ENCODE measurements around the gene LYG1. TPM values are rescaled to one million over a fixed set of nuclear protein-coding genes. Genes with fewer than 3 reads are reported as not detected.

Gene LYG1
- polyA plus RNA-seq, 2 of the 4 experiments (the other 2 are of a cell fraction), result 3.2 to 4.0 TPM

DNA sequence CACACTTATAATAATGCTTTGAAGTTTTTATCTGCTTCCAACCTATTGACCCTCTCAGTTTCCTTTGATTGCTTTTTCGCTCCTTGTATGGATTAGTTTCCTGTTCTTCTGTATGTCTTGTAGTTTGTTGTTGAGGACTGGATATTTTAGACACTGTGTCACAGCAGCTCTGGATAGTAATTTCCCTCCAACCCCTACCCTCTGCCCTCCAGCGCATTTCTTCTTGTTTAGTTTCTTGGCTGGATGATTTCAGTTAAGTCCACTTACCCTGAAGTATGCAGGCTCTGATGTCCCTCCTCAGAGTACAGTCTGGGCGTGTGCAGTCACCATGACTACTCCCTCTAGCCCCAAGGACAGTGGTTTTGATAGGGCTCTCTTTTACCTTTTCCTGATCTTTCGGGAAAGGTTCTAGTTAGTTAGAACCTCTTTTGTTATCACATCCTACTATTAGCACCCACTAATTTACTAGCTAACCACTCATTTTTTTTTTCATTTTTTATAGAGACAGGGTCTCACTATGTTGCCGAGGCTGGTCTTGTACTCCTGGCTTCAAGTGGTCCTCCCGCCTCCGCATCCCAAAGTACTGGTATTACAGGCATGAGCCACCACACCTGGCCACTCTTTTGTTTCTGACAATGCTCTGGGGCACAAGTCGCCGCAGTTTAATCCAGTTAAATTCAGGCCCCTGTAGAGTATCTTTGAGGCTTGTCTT, 16.3 kb upstream of the LYG1 start:
- no peak overlapping the region for H3K4me2 ChIP-seq
- WGBS (ENCODE audit: missing lambda C conversion rate), result 86% methylated on average over 9 of the region's 9 CpGs
- ChIA-PET POLR2A (no interaction called here), CTCF (no interaction called here)
- ATAC-seq (no peak), FAIRE-seq (no peak), DNase-seq (ENCODE audit: low read depth in 1 of 2, low spot score in 1 of 2) (no peak)
- TF ChIP-seq NPAS2 (CRISPR knock-in tag; IDR thresholded peaks at IDR 0.05; ENCODE audit: borderline replicate concordance) (no peak), RFX5 (IDR thresholded peaks at IDR 0.05) (no peak), HOXB13 (CRISPR knock-in tag; IDR thresholded peaks at IDR 0.05; ENCODE audit: low read depth) (no peak), BHLHE40 (IDR thresholded peaks at IDR 0.05; ENCODE audit: low read depth, low read length) (no peak), TP53 (CRISPR knock-in tag; IDR thresholded peaks at IDR 0.05) (no peak), HDAC2 (IDR thresholded peaks at IDR 0.05) (no peak), RNF2 (IDR thresholded peaks at IDR 0.05; ENCODE audit: borderline replicate concordance, low read depth) (no peak), RCOR1 (IDR thresholded peaks at IDR 0.05; ENCODE audit: low read depth, low read length) (no peak), FOXS1 (CRISPR knock-in tag; IDR thresholded peaks at IDR 0.05) (no peak)
- TF ChIP-seq, protein P1, sequence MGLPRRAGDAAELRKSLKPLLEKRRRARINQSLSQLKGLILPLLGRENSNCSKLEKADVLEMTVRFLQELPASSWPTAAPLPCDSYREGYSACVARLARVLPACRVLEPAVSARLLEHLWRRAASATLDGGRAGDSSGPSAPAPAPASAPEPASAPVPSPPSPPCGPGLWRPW (IDR thresholded peaks at IDR 0.05), result no peak
- TF ChIP-seq, protein P2, sequence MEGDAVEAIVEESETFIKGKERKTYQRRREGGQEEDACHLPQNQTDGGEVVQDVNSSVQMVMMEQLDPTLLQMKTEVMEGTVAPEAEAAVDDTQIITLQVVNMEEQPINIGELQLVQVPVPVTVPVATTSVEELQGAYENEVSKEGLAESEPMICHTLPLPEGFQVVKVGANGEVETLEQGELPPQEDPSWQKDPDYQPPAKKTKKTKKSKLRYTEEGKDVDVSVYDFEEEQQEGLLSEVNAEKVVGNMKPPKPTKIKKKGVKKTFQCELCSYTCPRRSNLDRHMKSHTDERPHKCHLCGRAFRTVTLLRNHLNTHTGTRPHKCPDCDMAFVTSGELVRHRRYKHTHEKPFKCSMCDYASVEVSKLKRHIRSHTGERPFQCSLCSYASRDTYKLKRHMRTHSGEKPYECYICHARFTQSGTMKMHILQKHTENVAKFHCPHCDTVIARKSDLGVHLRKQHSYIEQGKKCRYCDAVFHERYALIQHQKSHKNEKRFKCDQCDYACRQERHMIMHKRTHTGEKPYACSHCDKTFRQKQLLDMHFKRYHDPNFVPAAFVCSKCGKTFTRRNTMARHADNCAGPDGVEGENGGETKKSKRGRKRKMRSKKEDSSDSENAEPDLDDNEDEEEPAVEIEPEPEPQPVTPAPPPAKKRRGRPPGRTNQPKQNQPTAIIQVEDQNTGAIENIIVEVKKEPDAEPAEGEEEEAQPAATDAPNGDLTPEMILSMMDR (IDR thresholded peaks at IDR 0.05), result no peak
- TF ChIP-seq, protein P3, sequence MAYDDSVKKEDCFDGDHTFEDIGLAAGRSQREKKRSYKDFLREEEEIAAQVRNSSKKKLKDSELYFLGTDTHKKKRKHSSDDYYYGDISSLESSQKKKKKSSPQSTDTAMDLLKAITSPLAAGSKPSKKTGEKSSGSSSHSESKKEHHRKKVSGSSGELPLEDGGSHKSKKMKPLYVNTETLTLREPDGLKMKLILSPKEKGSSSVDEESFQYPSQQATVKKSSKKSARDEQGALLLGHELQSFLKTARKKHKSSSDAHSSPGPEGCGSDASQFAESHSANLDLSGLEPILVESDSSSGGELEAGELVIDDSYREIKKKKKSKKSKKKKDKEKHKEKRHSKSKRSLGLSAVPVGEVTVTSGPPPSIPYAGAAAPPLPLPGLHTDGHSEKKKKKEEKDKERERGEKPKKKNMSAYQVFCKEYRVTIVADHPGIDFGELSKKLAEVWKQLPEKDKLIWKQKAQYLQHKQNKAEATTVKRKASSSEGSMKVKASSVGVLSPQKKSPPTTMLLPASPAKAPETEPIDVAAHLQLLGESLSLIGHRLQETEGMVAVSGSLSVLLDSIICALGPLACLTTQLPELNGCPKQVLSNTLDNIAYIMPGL (CRISPR knock-in tag; IDR thresholded peaks at IDR 0.05; ENCODE audit: borderline replicate concordance), result no peak
- TF ChIP-seq, protein P4, sequence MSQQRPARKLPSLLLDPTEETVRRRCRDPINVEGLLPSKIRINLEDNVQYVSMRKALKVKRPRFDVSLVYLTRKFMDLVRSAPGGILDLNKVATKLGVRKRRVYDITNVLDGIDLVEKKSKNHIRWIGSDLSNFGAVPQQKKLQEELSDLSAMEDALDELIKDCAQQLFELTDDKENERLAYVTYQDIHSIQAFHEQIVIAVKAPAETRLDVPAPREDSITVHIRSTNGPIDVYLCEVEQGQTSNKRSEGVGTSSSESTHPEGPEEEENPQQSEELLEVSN (IDR thresholded peaks at IDR 0.05; ENCODE audit: borderline replicate concordance, low read depth), result no peak
- no peaks in the 10 kb centered on the region for H3K4me1 ChIP-seq
- H3K9me3 ChIP-seq, result no peaks in the 10 kb centered on the region
- no peak overlapping the region for H3K4me3 ChIP-seq
- H3K27ac ChIP-seq, result no peak overlapping the region

DNA sequence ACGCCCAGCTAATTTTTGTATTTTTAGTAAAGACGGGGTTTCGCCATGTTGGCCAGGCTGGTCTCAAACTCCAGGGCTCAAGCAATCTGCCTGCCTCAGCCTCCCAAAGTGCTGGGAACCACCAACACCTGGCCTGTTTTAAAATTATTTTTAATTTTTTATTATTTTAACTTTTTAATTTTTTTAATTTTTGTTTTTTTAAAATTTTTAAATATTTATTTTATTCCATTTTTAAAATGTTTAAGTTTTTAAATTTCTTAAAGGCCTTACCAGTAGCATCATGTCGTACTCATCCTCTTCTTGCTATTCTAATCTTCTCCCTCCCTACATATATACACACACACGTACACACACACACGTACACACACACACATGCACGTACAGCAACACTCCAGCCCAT, 1.4 kb downstream of the LYG1 start:
- H3K27ac ChIP-seq, result no peak overlapping the region
- 96% methylated on average over 7 of the region's 7 CpGs for WGBS (ENCODE audit: missing lambda C conversion rate)
- POLR2A ChIA-PET, result no interaction called here
- CTCF ChIA-PET, result interaction anchor here (0.7 kb wide), 1 partner anchor 25 kb away, joined by 3 read pairs; no protein-coding TSS in a partner anchor
- no peak for DNase-seq (ENCODE audit: low read depth in 1 of 2, low spot score in 1 of 2)
- H3K4me1 ChIP-seq, result no peaks in the 10 kb centered on the region
- TF ChIP-seq TP53 (CRISPR knock-in tag; IDR thresholded peaks at IDR 0.05) (no peak), KDM1A (IDR thresholded peaks at IDR 0.05; ENCODE audit: low read depth) (no peak)
- H3K9me3 ChIP-seq, result no peaks in the 10 kb centered on the region
- no peak overlapping the region for H3K4me2 ChIP-seq
- no peak for ATAC-seq
- H3K4me3 ChIP-seq, result no peak overlapping the region
- FAIRE-seq, result no peak

DNA sequence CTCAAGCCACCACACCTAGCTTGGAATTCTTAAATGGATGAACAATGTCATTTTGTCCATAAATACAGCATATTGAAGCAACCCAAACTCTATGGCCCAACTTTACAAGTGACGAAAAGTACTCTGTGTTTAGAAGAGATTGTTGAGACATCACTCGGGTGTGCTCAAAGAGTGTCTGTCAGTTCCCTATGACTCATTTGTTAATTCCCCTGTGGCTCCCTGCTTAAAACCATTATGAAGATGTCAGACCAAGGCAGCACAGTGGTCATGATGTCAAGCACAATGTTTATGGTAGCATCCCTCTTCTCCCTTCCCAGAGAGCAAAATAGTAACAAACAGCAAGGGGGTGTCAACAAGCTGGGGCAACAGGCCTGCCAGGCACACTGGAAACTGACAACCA, 3.0 kb downstream of the LYG1 start:
- H3K4me2 ChIP-seq, result no peak overlapping the region
- FAIRE-seq, result no peak
- H3K9me3 ChIP-seq, result no peaks in the 10 kb centered on the region
- DNase-seq (ENCODE audit: low read depth in 1 of 2, low spot score in 1 of 2), result no peak
- no peak overlapping the region for H3K27ac ChIP-seq
- H3K4me3 ChIP-seq, result no peak overlapping the region
- ChIA-PET POLR2A (no interaction called here), CTCF (no interaction called here)
- 93% methylated on average over 2 of the region's 2 CpGs for WGBS (ENCODE audit: missing lambda C conversion rate)
- no peaks in the 10 kb centered on the region for H3K4me1 ChIP-seq
- TF ChIP-seq, protein P5, sequence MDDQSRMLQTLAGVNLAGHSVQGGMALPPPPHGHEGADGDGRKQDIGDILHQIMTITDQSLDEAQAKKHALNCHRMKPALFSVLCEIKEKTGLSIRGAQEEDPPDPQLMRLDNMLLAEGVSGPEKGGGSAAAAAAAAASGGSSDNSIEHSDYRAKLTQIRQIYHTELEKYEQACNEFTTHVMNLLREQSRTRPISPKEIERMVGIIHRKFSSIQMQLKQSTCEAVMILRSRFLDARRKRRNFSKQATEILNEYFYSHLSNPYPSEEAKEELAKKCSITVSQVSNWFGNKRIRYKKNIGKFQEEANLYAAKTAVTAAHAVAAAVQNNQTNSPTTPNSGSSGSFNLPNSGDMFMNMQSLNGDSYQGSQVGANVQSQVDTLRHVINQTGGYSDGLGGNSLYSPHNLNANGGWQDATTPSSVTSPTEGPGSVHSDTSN (IDR thresholded peaks at IDR 0.05), result no peak
- TF ChIP-seq, protein P3 (CRISPR knock-in tag; IDR thresholded peaks at IDR 0.05; ENCODE audit: borderline replicate concordance), result no peak
- TF ChIP-seq, protein P6, sequence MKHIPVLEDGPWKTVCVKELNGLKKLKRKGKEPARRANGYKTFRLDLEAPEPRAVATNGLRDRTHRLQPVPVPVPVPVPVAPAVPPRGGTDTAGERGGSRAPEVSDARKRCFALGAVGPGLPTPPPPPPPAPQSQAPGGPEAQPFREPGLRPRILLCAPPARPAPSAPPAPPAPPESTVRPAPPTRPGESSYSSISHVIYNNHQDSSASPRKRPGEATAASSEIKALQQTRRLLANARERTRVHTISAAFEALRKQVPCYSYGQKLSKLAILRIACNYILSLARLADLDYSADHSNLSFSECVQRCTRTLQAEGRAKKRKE (CRISPR knock-in tag; IDR thresholded peaks at IDR 0.05; ENCODE audit: low read depth), result no peak
- TF ChIP-seq RARB (CRISPR knock-in tag; IDR thresholded peaks at IDR 0.05) (no peak), ZNF302 (CRISPR knock-in tag; IDR thresholded peaks at IDR 0.05) (no peak), RFX5 (IDR thresholded peaks at IDR 0.05) (no peak), SREBF2 (IDR thresholded peaks at IDR 0.05) (no peak)
- no peak for ATAC-seq

Measured in A549 (cell line).